VCaP (cell line): ENCODE data around the gene MTG2.
A peak's percentile ranks its signal among the peaks of the same experiment; 100 is the strongest.

Experiments
- H3K27ac ChIP-seq: fragments of 450-650 bp; 2 replicates; pipeline ENCODE4 v1.5.1; 2017
- CTCF ChIP-seq: fragments of 450-650 bp; conservative IDR thresholded peaks from 2 replicates; pipeline ENCODE4 v1.5.1; 2017; ENCODE audit warnings: mild to moderate bottlenecking, moderate library complexity

Gene MTG2

GRCh38 chr20:62231292-62231691 is 48.5 kb downstream of the MTG2 start:
- TF ChIP-seq CTCF: no peak
- H3K27ac ChIP-seq: peak overlapping the region; percentile 86; the same call in 1 of the 2 replicates

- TF ChIP-seq CTCF: no peak
- H3K27ac ChIP-seq: peak overlapping the region; percentile 86
These were observed 49.4 kb downstream of the MTG2 start for GRCh38 chr20:62232194-62232593.

GRCh38 chr20:62232770-62233645 is 50.2 kb downstream of the MTG2 start:
- TF ChIP-seq CTCF: no peak
- H3K27ac ChIP-seq: peak overlapping the region; percentile 86

- no peak for TF ChIP-seq CTCF
- peak overlapping the region; percentile 86 for H3K27ac ChIP-seq
These were observed 50.9 kb downstream of the MTG2 start for GRCh38 chr20:62233684-62234083.

- H3K27ac ChIP-seq: peak overlapping the region; percentile 86
- TF ChIP-seq CTCF: no peak
These were observed 51.5 kb downstream of the MTG2 start for GRCh38 chr20:62234339-62234738.

- H3K27ac ChIP-seq: peak overlapping the region; percentile 86
- TF ChIP-seq CTCF: no peak
These were observed 52.4 kb downstream of the MTG2 start for GRCh38 chr20:62235001-62235776.

- no peak for TF ChIP-seq CTCF
- H3K27ac ChIP-seq: peak overlapping the region; percentile 86; the same call in 1 of the 2 replicates
These were observed 52.9 kb downstream of the MTG2 start for GRCh38 chr20:62235777-62236157.
